ENCODE measurements around the gene KPNA4.
"Not testable (repeated sequence)": the region's sequence is repeated elsewhere in the genome, so short reads cannot be mapped to it uniquely, and the experiment has no call there.

KPNA4 gene

GRCh38 chr3:160482796-160483195, 82.6 kb downstream of the KPNA4 start:
- DNase-seq, result no peak

GRCh38 chr3:160481856-160482255, 83.5 kb downstream of the KPNA4 start:
- DNase-seq, result no peak

- DNase-seq, result no peak
These were observed 84.4 kb downstream of the KPNA4 start for GRCh38 chr3:160480931-160481330.

GRCh38 chr3:160479376-160479775, 86.0 kb downstream of the KPNA4 start:
- no peak for DNase-seq

GRCh38 chr3:160478338-160478737, 87.0 kb downstream of the KPNA4 start:
- no peak for DNase-seq

- DNase-seq, result no peak
These were observed 87.6 kb downstream of the KPNA4 start for GRCh38 chr3:160477750-160478149.

- DNase-seq, result no peak
These were observed 89.5 kb downstream of the KPNA4 start for GRCh38 chr3:160475884-160476283.

GRCh38 chr3:160475153-160475552, 90.2 kb downstream of the KPNA4 start:
- DNase-seq, result no peak

- no peak for DNase-seq
These were observed 90.9 kb downstream of the KPNA4 start for GRCh38 chr3:160474416-160474838.

GRCh38 chr3:160473978-160474377, 91.4 kb downstream of the KPNA4 start:
- no peak for DNase-seq

- no peak for DNase-seq
These were observed 92.2 kb downstream of the KPNA4 start for GRCh38 chr3:160473221-160473620.

GRCh38 chr3:160472344-160472743, 93.0 kb downstream of the KPNA4 start:
- no peak for DNase-seq

GRCh38 chr3:160471892-160472291, 93.5 kb downstream of the KPNA4 start:
- no peak for DNase-seq

GRCh38 chr3:160470181-160470580, 95.2 kb downstream of the KPNA4 start:
- DNase-seq, result no peak

- DNase-seq, result no peak
These were observed 100.4 kb downstream of the KPNA4 start for GRCh38 chr3:160464971-160465370.

GRCh38 chr3:160464321-160464720, 101.0 kb downstream of the KPNA4 start:
- DNase-seq, result no peak

- no peak for DNase-seq
These were observed 105.3 kb downstream of the KPNA4 start for GRCh38 chr3:160460033-160460432.

- no peak for DNase-seq
These were observed 105.9 kb downstream of the KPNA4 start for GRCh38 chr3:160459450-160459970.

- DNase-seq, result no peak
These were observed 107.2 kb downstream of the KPNA4 start for GRCh38 chr3:160458151-160458550.

- no peak for DNase-seq
These were observed 109.5 kb downstream of the KPNA4 start for GRCh38 chr3:160455846-160456245.

GRCh38 chr3:160454995-160455394, 110.4 kb downstream of the KPNA4 start:
- no peak for DNase-seq

GRCh38 chr3:160452251-160452650, 113.1 kb downstream of the KPNA4 start:
- not testable (repeated sequence) for DNase-seq

GRCh38 chr3:160451602-160452001, 113.8 kb downstream of the KPNA4 start:
- DNase-seq, result no peak

GRCh38 chr3:160450846-160451245, 114.5 kb downstream of the KPNA4 start:
- no peak for DNase-seq
